ENCODE measurements around the gene CCM2.

- TF ChIP-seq CTCF (IDR thresholded peaks at IDR 0.05) (no peak), POLR2A (IDR thresholded peaks at IDR 0.05) (no peak)
Observed at GRCh38 chr7:45092100-45092930, 92.3 kb downstream of the CCM2 start.
